Measurements from ENCODE around the gene SMYD3. TPM values are rescaled to one million over a fixed set of nuclear protein-coding genes. Genes with fewer than 3 reads are reported as not detected.

SMYD3 gene
- total and polyA plus RNA-seq, 9 of the 15 experiments (the other 6 are each of a cell fraction or from before 2014, with no cell fraction given): 128 to 440 (median 197) TPM

- TF ChIP-seq ZBTB12 (CRISPR knock-in tag; IDR thresholded peaks at IDR 0.05): no peak
- TF ChIP-seq REST (IDR thresholded peaks at IDR 0.05; ENCODE audit: borderline replicate concordance): peak; percentile 94
- TF ChIP-seq REST (CRISPR knock-in tag; IDR thresholded peaks at IDR 0.05; ENCODE audit: low read depth): no peak
- no peak for TF ChIP-seq ZFX (CRISPR knock-in tag; IDR thresholded peaks at IDR 0.05)
- TF ChIP-seq JUND (IDR thresholded peaks at IDR 0.05; ENCODE audit: borderline replicate concordance, low read depth, low read length): no peak
- 0 out of 3 replicates have a peak, but pooled peaks have one; percentile 10 for TF ChIP-seq JUND (tag; IDR thresholded peaks at IDR 0.05; ENCODE audit: borderline replicate concordance, low read depth, low read length)
- peak in 1 of 2 experiments; percentile 44; a peak in 1 of 4 replicates for TF ChIP-seq ARNT (IDR thresholded peaks at IDR 0.05)
- peak; percentile 34; the same call in 1 of the 2 replicates for TF ChIP-seq KLF16 (IDR thresholded peaks at IDR 0.05)
- TF ChIP-seq CCAR2 (IDR thresholded peaks at IDR 0.05; ENCODE audit: low read depth, low read length): no peak
- TF ChIP-seq MAFF (IDR thresholded peaks at IDR 0.05; ENCODE audit: low read length): no peak
- TF ChIP-seq ARID2 (IDR thresholded peaks at IDR 0.05): peak; percentile 76
- no peak for TF ChIP-seq RHOXF2B (CRISPR knock-in tag; conservative IDR thresholded peaks at IDR 0.05)
- TF ChIP-seq SMC3 (conservative IDR thresholded peaks at IDR 0.05; ENCODE audit: insufficient read depth, low read depth, low read length): peak; percentile 82
- TF ChIP-seq MTA3 (IDR thresholded peaks at IDR 0.05; ENCODE audit: borderline replicate concordance): peak; percentile 46; the same call in 1 of the 2 replicates
- no peak for TF ChIP-seq PTRF (tag; IDR thresholded peaks at IDR 0.05)
- TF ChIP-seq RUNX1 (IDR thresholded peaks at IDR 0.05; ENCODE audit: low read depth): no peak
- TF ChIP-seq ATF1 (CRISPR knock-in tag; IDR thresholded peaks at IDR 0.05): no peak
- TF ChIP-seq ATF1 (tag; IDR thresholded peaks at IDR 0.05): 0 out of 2 replicates have a peak, but pooled peaks have one; percentile 17
- no peak for TF ChIP-seq SMARCE1 (IDR thresholded peaks at IDR 0.05)
- TF ChIP-seq CTCF (IDR thresholded peaks at IDR 0.05 in 2 of 3, conservative IDR thresholded peaks at IDR 0.05 in 1 of 3; ENCODE audit: insufficient read depth in 2 of 3, low read depth in 1 of 3, low read length in 3 of 3): peak; percentile 75 to 92 (median 83)
Measured at GRCh38 chr1:246012341-246012740, 494.7 kb downstream of the SMYD3 start (continued).

Measured in K562 (cell line).